ENCODE measurements around the gene B4GALNT3. TPM values are rescaled to one million over a fixed set of nuclear protein-coding genes. Genes with fewer than 3 reads are reported as not detected.

B4GALNT3 gene
- total and polyA plus RNA-seq, 2 of the 13 experiments (the other 11 are each of a cell fraction or from before 2014, with no cell fraction given): 3.2 to 4.4 TPM

DNA sequence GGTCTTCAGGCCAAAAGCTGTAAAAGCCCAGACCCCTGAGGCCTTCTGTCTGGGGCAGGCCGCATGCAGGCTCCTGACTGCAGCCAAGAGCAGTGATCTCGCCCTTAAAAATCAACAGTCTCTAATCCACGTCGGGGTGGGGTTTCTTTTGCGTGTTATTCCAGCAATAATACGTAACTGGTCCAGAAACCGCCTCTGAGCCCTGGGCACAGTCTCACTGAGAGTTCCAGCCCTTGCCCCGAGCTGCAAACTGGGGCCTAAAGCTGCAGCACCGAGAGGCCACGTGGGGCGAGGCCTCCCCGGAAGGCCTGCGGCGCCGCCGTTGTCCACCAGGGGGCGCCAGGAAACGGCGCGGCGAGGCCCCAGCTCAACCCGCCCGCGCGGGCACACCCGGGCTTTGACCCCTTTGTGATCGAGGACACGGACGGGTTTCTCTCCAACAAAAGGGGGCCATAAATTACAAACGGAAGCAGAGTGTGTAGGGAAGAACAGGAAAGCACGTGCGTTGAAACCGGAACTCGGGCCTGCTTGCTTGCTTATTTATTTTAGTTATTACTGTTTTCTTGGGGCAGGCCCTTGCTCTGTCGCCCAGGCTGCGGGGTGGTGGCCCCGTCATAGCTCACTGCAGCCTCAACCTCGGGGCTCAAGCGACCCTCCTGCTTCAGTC lies 116.3 kb downstream of the B4GALNT3 start:
- in situ Hi-C loops (cut with HindIII; ENCODE audit: extremely low pct_ligation_motif_present, low pct_unique_long_range_greater_than_20kb): loop anchor here (10.0 kb wide), 1 partner anchor 239 kb away; no protein-coding TSS in a partner anchor
- H3K9ac ChIP-seq (ENCODE audit: insufficient read depth, low read depth, low read length): peak overlapping the region; percentile 51
- peak; percentile 76 for TF ChIP-seq RBM39 (IDR thresholded peaks at IDR 0.05; ENCODE audit: low read depth, low read length, poor library complexity, severe bottlenecking)
- no peak for TF ChIP-seq FUBP1 (CRISPR knock-in tag; IDR thresholded peaks at IDR 0.05; ENCODE audit: borderline replicate concordance)
- TF ChIP-seq, protein P1, sequence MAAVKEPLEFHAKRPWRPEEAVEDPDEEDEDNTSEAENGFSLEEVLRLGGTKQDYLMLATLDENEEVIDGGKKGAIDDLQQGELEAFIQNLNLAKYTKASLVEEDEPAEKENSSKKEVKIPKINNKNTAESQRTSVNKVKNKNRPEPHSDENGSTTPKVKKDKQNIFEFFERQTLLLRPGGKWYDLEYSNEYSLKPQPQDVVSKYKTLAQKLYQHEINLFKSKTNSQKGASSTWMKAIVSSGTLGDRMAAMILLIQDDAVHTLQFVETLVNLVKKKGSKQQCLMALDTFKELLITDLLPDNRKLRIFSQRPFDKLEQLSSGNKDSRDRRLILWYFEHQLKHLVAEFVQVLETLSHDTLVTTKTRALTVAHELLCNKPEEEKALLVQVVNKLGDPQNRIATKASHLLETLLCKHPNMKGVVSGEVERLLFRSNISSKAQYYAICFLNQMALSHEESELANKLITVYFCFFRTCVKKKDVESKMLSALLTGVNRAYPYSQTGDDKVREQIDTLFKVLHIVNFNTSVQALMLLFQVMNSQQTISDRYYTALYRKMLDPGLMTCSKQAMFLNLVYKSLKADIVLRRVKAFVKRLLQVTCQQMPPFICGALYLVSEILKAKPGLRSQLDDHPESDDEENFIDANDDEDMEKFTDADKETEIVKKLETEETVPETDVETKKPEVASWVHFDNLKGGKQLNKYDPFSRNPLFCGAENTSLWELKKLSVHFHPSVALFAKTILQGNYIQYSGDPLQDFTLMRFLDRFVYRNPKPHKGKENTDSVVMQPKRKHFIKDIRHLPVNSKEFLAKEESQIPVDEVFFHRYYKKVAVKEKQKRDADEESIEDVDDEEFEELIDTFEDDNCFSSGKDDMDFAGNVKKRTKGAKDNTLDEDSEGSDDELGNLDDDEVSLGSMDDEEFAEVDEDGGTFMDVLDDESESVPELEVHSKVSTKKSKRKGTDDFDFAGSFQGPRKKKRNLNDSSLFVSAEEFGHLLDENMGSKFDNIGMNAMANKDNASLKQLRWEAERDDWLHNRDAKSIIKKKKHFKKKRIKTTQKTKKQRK (IDR thresholded peaks at IDR 0.05; ENCODE audit: low read length): no peak
- TF ChIP-seq ZNF790 (CRISPR knock-in tag; IDR thresholded peaks at IDR 0.05; ENCODE audit: borderline replicate concordance): no peak; the same call in 1 of the 2 replicates
- TF ChIP-seq, protein P2, sequence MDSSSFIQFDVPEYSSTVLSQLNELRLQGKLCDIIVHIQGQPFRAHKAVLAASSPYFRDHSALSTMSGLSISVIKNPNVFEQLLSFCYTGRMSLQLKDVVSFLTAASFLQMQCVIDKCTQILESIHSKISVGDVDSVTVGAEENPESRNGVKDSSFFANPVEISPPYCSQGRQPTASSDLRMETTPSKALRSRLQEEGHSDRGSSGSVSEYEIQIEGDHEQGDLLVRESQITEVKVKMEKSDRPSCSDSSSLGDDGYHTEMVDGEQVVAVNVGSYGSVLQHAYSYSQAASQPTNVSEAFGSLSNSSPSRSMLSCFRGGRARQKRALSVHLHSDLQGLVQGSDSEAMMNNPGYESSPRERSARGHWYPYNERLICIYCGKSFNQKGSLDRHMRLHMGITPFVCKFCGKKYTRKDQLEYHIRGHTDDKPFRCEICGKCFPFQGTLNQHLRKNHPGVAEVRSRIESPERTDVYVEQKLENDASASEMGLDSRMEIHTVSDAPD (CRISPR knock-in tag; IDR thresholded peaks at IDR 0.05): peak; percentile 56; the same call in 1 of the 2 replicates
- 0 out of 2 replicates have a peak, but pooled peaks have one; percentile 94 for TF ChIP-seq ZNF558 (CRISPR knock-in tag; IDR thresholded peaks at IDR 0.05; ENCODE audit: borderline replicate concordance)
- TF ChIP-seq ATF4 (CRISPR knock-in tag; IDR thresholded peaks at IDR 0.05): no peak
- TF ChIP-seq PPARG (CRISPR knock-in tag; conservative IDR thresholded peaks at IDR 0.05): peak; percentile 77
- TF ChIP-seq, protein P3, sequence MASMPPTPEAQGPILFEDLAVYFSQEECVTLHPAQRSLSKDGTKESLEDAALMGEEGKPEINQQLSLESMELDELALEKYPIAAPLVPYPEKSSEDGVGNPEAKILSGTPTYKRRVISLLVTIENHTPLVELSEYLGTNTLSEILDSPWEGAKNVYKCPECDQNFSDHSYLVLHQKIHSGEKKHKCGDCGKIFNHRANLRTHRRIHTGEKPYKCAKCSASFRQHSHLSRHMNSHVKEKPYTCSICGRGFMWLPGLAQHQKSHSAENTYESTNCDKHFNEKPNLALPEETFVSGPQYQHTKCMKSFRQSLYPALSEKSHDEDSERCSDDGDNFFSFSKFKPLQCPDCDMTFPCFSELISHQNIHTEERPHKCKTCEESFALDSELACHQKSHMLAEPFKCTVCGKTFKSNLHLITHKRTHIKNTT (CRISPR knock-in tag; IDR thresholded peaks at IDR 0.05): no peak
- TF ChIP-seq DR1 (CRISPR knock-in tag; IDR thresholded peaks at IDR 0.05): peak; percentile 47; the same call in 1 of the 2 replicates
- TF ChIP-seq GLI4 (CRISPR knock-in tag; IDR thresholded peaks at IDR 0.05; ENCODE audit: borderline replicate concordance): peak; percentile 65; the same call in 1 of the 2 replicates

More for the DNA sequence above, 116.3 kb downstream of the B4GALNT3 start:
- Histone ChIP-seq H2AFZ (ENCODE audit: low read length) (no peak overlapping the region), H3K27ac (ENCODE audit: extremely low read length, insufficient read depth, low read length) (peak overlapping the region; percentile 86), H3K36me3 (replicated peaks in 1 of 2; ENCODE audit: control insufficient read depth in 1 of 2, insufficient read depth in 2 of 2, low read length in 2 of 2) (no peaks in the 10 kb centered on the region), H3K4me1 (ENCODE audit: insufficient read depth, low read length) (peaks cover 94% of the 10 kb centered on the region), H3K79me2 (ENCODE audit: insufficient read depth, low read length) (no peaks in the 10 kb centered on the region), H3K27me3 (ENCODE audit: control insufficient read depth in 1 of 2, insufficient read depth in 2 of 2, low read length in 2 of 2) (no peaks in the 10 kb centered on the region; a peak in 1 of 5 replicates), H3K9me3 (ENCODE audit: low read length) (no peaks in the 10 kb centered on the region), H3K4me2 (ENCODE audit: low read depth, low read length) (peak overlapping the region; percentile 30), H3K4me3 (replicated peaks in 1 of 3; ENCODE audit: insufficient read depth in 1 of 3, low read depth in 2 of 3, low read length in 3 of 3) (0 out of 6 replicates have a peak overlapping the region, but pooled peaks of 1 of the 3 experiments have one; percentile 12), H4K20me1 (ENCODE audit: insufficient read depth, low read length) (no peaks in the 10 kb centered on the region)
- ATAC-seq (peak; percentile 68), FAIRE-seq (peak; percentile 63), DNase-seq (ENCODE audit: low spot score) (peak; percentile 79)
- POLR2A ChIA-PET: interaction anchor here (0.6 to 5.3 kb wide), 10 partner anchors 10 to 186 kb away, joined by 3 to 42 read pairs (median 4); partner anchors contain the start of gene WNK1
- CTCF ChIA-PET (ENCODE audit: low intra/inter-chr PET ratio, low total read pairs): interaction anchor here (1.3 to 3.3 kb wide), 2 partner anchors 175 to 1008 kb away, joined by 3 to 28 read pairs; partner anchors contain the start of gene WNK1
- BruUV-seq (replicated peaks): no TSS peak
- intact Hi-C loops (cut with micrococcal nuclease; ENCODE audit: unreplicated experiment): loop anchor here (5.0 to 10.0 kb wide), 3 partner anchors 41 to 1029 kb away; no protein-coding TSS in a partner anchor
- whole genome bisulfite sequencing (ENCODE audit: low lambda C conversion rate): 14% methylated on average over 8 of the region's 39 CpGs
